ENCODE data around the gene ZNF155.

DNA sequence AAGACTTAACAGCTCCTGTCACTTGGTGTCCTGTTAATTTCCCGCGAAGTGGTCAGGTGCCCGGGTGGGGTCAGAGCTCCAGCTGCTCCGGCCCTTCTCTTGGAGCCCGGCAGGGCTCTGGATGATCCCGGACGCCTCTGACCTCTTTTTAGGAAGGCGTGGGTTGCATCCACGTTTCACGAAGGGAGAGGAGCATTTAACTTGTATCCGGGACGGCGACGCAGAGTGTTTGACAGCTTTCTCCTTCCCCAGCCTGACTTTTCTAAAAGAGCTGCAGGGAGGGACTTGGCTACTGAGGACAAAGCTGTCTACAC, 656 bp downstream of the ZNF155 start:
- TF ChIP-seq EZH2 (IDR thresholded peaks at IDR 0.05; ENCODE audit: borderline replicate concordance, low read depth, low read length, severe bottlenecking), result no peak
- TF ChIP-seq, protein P1, sequence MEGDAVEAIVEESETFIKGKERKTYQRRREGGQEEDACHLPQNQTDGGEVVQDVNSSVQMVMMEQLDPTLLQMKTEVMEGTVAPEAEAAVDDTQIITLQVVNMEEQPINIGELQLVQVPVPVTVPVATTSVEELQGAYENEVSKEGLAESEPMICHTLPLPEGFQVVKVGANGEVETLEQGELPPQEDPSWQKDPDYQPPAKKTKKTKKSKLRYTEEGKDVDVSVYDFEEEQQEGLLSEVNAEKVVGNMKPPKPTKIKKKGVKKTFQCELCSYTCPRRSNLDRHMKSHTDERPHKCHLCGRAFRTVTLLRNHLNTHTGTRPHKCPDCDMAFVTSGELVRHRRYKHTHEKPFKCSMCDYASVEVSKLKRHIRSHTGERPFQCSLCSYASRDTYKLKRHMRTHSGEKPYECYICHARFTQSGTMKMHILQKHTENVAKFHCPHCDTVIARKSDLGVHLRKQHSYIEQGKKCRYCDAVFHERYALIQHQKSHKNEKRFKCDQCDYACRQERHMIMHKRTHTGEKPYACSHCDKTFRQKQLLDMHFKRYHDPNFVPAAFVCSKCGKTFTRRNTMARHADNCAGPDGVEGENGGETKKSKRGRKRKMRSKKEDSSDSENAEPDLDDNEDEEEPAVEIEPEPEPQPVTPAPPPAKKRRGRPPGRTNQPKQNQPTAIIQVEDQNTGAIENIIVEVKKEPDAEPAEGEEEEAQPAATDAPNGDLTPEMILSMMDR (IDR thresholded peaks at IDR 0.05; ENCODE audit: borderline replicate concordance, extremely low read depth, low read length, poor library complexity, severe bottlenecking), result no peak

Measured in DND-41 (cell line).